Measurements from ENCODE around the gene MAP2K4. TPM values are rescaled to one million over a fixed set of nuclear protein-coding genes. Genes with fewer than 3 reads are reported as not detected.
"Not testable (repeated sequence)": the region's sequence is repeated elsewhere in the genome, so short reads cannot be mapped to it uniquely, and the experiment has no call there.

MAP2K4 gene
- total and polyA plus RNA-seq, 7 experiments from 2014 or later: 21.8 to 45.1 (median 32.4) TPM

GRCh38 chr17:12136243-12136642 is 115.6 kb downstream of the MAP2K4 start:
- Mint-ChIP-seq H3K4me3 (no peak overlapping the region), H3K36me3 (peaks cover 24 to 85% (median 81%) of the 10 kb centered on the region in 5 donors), H3K9me3 (peaks cover 0 to 27% (median 10%) of the 10 kb centered on the region in 11 donors), H3K27ac (no peak overlapping the region), H3K27me3 (no peaks in the 10 kb centered on the region), H3K4me1 (no peaks in the 10 kb centered on the region)
- Histone ChIP-seq H3K4me1 (ENCODE audit: control insufficient read depth in 2 of 2, insufficient read depth in 2 of 2, low read length in 2 of 2) (no peaks in the 10 kb centered on the region), H3K27ac (ENCODE audit: low read depth, low read length) (no peak overlapping the region), H3K36me3 (ENCODE audit: control insufficient read depth in 2 of 3, insufficient read depth in 3 of 3, low read length in 3 of 3) (peaks cover 0 to 62% (median 6%) of the 10 kb centered on the region in 3 experiments), H3K4me3 (ENCODE audit: low read length) (no peak overlapping the region), H3K27me3 (ENCODE audit: control insufficient read depth in 2 of 2, insufficient read depth in 2 of 2, low read length in 2 of 2) (no peaks in the 10 kb centered on the region), H3K9me3 (ENCODE audit: control insufficient read depth in 2 of 3, low read length in 3 of 3) (no peaks in the 10 kb centered on the region)
- ATAC-seq (no peak), DNase-seq (no peak)
- CTCF ChIA-PET: no interaction called here
- intact Hi-C loops (cut with micrococcal nuclease): no loop called here
- POLR2A ChIA-PET: interaction anchor here (0.8 kb wide), 1 partner anchor 44 kb away, joined by 3 read pairs; no protein-coding TSS in a partner anchor

GRCh38 chr17:12136646-12137045 is 116.0 kb downstream of the MAP2K4 start:
- intact Hi-C loops (cut with micrococcal nuclease): no loop called here
- no peaks in the 10 kb centered on the region for H3K4me1 Mint-ChIP-seq
- Histone ChIP-seq H3K27ac (ENCODE audit: low read depth, low read length) (no peak overlapping the region), H3K4me1 (ENCODE audit: control insufficient read depth in 2 of 2, insufficient read depth in 2 of 2, low read length in 2 of 2) (no peaks in the 10 kb centered on the region), H3K4me3 (ENCODE audit: low read length) (no peak overlapping the region), H3K9me3 (ENCODE audit: control insufficient read depth in 2 of 3, low read length in 3 of 3) (no peaks in the 10 kb centered on the region), H3K36me3 (ENCODE audit: control insufficient read depth in 2 of 3, insufficient read depth in 3 of 3, low read length in 3 of 3) (peaks cover 0 to 66% (median 6%) of the 10 kb centered on the region in 3 experiments), H3K27me3 (ENCODE audit: control insufficient read depth in 2 of 2, insufficient read depth in 2 of 2, low read length in 2 of 2) (no peaks in the 10 kb centered on the region)
- no peaks in the 10 kb centered on the region for H3K27me3 Mint-ChIP-seq
- ChIA-PET POLR2A (interaction anchor here (0.8 kb wide), 1 partner anchor 45 kb away, joined by 3 read pairs; no protein-coding TSS in a partner anchor), CTCF (no interaction called here)
- H3K36me3 Mint-ChIP-seq: peaks cover 28 to 85% (median 81%) of the 10 kb centered on the region in 5 donors
- DNase-seq: no peak
- H3K4me3 Mint-ChIP-seq: no peak overlapping the region
- no peak overlapping the region for H3K27ac Mint-ChIP-seq
- no peak for ATAC-seq
- peaks cover 0 to 27% (median 10%) of the 10 kb centered on the region in 11 donors for H3K9me3 Mint-ChIP-seq

- Histone ChIP-seq H3K9me3 (ENCODE audit: control insufficient read depth in 2 of 3, low read length in 3 of 3) (no peaks in the 10 kb centered on the region), H3K4me3 (ENCODE audit: low read length) (no peak overlapping the region), H3K36me3 (ENCODE audit: control insufficient read depth in 2 of 3, insufficient read depth in 3 of 3, low read length in 3 of 3) (peaks cover 0 to 66% (median 6%) of the 10 kb centered on the region in 3 experiments), H3K4me1 (ENCODE audit: control insufficient read depth in 2 of 2, insufficient read depth in 2 of 2, low read length in 2 of 2) (no peaks in the 10 kb centered on the region), H3K27me3 (ENCODE audit: control insufficient read depth in 2 of 2, insufficient read depth in 2 of 2, low read length in 2 of 2) (no peaks in the 10 kb centered on the region), H3K27ac (ENCODE audit: low read depth, low read length) (no peak overlapping the region)
- H3K4me1 Mint-ChIP-seq: no peaks in the 10 kb centered on the region
- DNase-seq: no peak
- POLR2A ChIA-PET: no interaction called here
- H3K4me3 Mint-ChIP-seq: no peak overlapping the region
- no peak for ATAC-seq
- intact Hi-C loops (cut with micrococcal nuclease): no loop called here
- H3K27ac Mint-ChIP-seq: no peak overlapping the region
- H3K36me3 Mint-ChIP-seq: peaks cover 34 to 85% (median 83%) of the 10 kb centered on the region in 5 donors
- no peaks in the 10 kb centered on the region for H3K27me3 Mint-ChIP-seq
- CTCF ChIA-PET: no interaction called here
- peaks cover 0 to 27% (median 10%) of the 10 kb centered on the region in 11 donors for H3K9me3 Mint-ChIP-seq
These were observed 117.2 kb downstream of the MAP2K4 start for GRCh38 chr17:12137859-12138258.

GRCh38 chr17:12140685-12141084 is 120.0 kb downstream of the MAP2K4 start:
- Mint-ChIP-seq H3K4me1 (no peaks in the 10 kb centered on the region), H3K27me3 (no peaks in the 10 kb centered on the region), H3K36me3 (peaks cover 44 to 91% (median 90%) of the 10 kb centered on the region in 5 donors), H3K4me3 (no peak overlapping the region), H3K9me3 (peaks cover 0 to 31% (median 10%) of the 10 kb centered on the region in 11 donors), H3K27ac (no peak overlapping the region)
- no peaks in the 10 kb centered on the region for H3K4me1 ChIP-seq (ENCODE audit: control insufficient read depth in 2 of 2, insufficient read depth in 2 of 2, low read length in 2 of 2)
- ChIA-PET CTCF (no interaction called here), POLR2A (interaction anchor here (0.6 kb wide), 1 partner anchor 192 kb away, joined by 3 read pairs; no protein-coding TSS in a partner anchor)
- peaks cover 0 to 52% (median 6%) of the 10 kb centered on the region in 3 experiments for H3K36me3 ChIP-seq (ENCODE audit: control insufficient read depth in 2 of 3, insufficient read depth in 3 of 3, low read length in 3 of 3)
- no peaks in the 10 kb centered on the region for H3K9me3 ChIP-seq (ENCODE audit: control insufficient read depth in 2 of 3, low read length in 3 of 3)
- intact Hi-C loops (cut with micrococcal nuclease): no loop called here
- H3K27me3 ChIP-seq (ENCODE audit: control insufficient read depth in 2 of 2, insufficient read depth in 2 of 2, low read length in 2 of 2): no peaks in the 10 kb centered on the region
- no peak overlapping the region for H3K27ac ChIP-seq (ENCODE audit: low read depth, low read length)
- H3K4me3 ChIP-seq (ENCODE audit: low read length): no peak overlapping the region
- no peak for DNase-seq
- ATAC-seq: no peak

GRCh38 chr17:12162187-12162586 is 141.5 kb downstream of the MAP2K4 start:
- H3K4me1 Mint-ChIP-seq; H3K36me3 ChIP-seq (ENCODE audit: control insufficient read depth in 2 of 3, insufficient read depth in 3 of 3, low read length in 3 of 3); POLR2A ChIA-PET; H3K4me3 ChIP-seq (ENCODE audit: low read length); DNase-seq; H3K27me3 ChIP-seq (ENCODE audit: control insufficient read depth in 2 of 2, insufficient read depth in 2 of 2, low read length in 2 of 2); ATAC-seq; CTCF ChIA-PET; H3K36me3 Mint-ChIP-seq; H3K4me3 Mint-ChIP-seq; H3K27ac Mint-ChIP-seq; intact Hi-C loops (cut with micrococcal nuclease); H3K9me3 ChIP-seq (ENCODE audit: control insufficient read depth in 2 of 3, low read length in 3 of 3); H3K4me1 ChIP-seq (ENCODE audit: control insufficient read depth in 2 of 2, insufficient read depth in 2 of 2, low read length in 2 of 2); H3K27ac ChIP-seq (ENCODE audit: low read depth, low read length): not testable (repeated sequence)
- Mint-ChIP-seq H3K9me3 (peaks cover 7 to 47% (median 19%) of the 10 kb centered on the region in 11 donors), H3K27me3 (peaks cover 0 to 12% (median 6%) of the 10 kb centered on the region in 5 donors)

- Histone ChIP-seq H3K4me1 (ENCODE audit: control insufficient read depth in 2 of 2, insufficient read depth in 2 of 2, low read length in 2 of 2) (no peaks in the 10 kb centered on the region), H3K36me3 (ENCODE audit: control insufficient read depth in 2 of 3, insufficient read depth in 3 of 3, low read length in 3 of 3) (no peaks in the 10 kb centered on the region), H3K4me3 (ENCODE audit: low read length) (no peak overlapping the region), H3K9me3 (ENCODE audit: control insufficient read depth in 2 of 3, low read length in 3 of 3) (no peaks in the 10 kb centered on the region), H3K27ac (ENCODE audit: low read depth, low read length) (no peak overlapping the region), H3K27me3 (ENCODE audit: control insufficient read depth in 2 of 2, insufficient read depth in 2 of 2, low read length in 2 of 2) (no peaks in the 10 kb centered on the region)
- H3K36me3 Mint-ChIP-seq: peaks cover 0 to 6% (median 0%) of the 10 kb centered on the region in 5 donors
- peaks cover 0 to 12% (median 6%) of the 10 kb centered on the region in 5 donors for H3K27me3 Mint-ChIP-seq
- peaks cover 0 to 1% (median 0%) of the 10 kb centered on the region in 7 donors for H3K4me1 Mint-ChIP-seq
- DNase-seq (no peak), ATAC-seq (no peak)
- ChIA-PET CTCF (no interaction called here), POLR2A (no interaction called here)
- no peak overlapping the region for H3K4me3 Mint-ChIP-seq
- intact Hi-C loops (cut with micrococcal nuclease): no loop called here
- no peak overlapping the region for H3K27ac Mint-ChIP-seq
- peaks cover 4 to 35% (median 14%) of the 10 kb centered on the region in 11 donors for H3K9me3 Mint-ChIP-seq
These were observed 143.4 kb downstream of the MAP2K4 start for GRCh38 chr17:12164085-12164484.

- ATAC-seq: no peak
- no peaks in the 10 kb centered on the region for H3K36me3 Mint-ChIP-seq
- H3K27me3 ChIP-seq (ENCODE audit: control insufficient read depth in 2 of 2, insufficient read depth in 2 of 2, low read length in 2 of 2): no peaks in the 10 kb centered on the region
- H3K4me1 ChIP-seq (ENCODE audit: control insufficient read depth in 2 of 2, insufficient read depth in 2 of 2, low read length in 2 of 2): no peaks in the 10 kb centered on the region
- ChIA-PET POLR2A (no interaction called here), CTCF (no interaction called here)
- no peak overlapping the region for H3K4me3 ChIP-seq (ENCODE audit: low read length)
- H3K27ac Mint-ChIP-seq: no peak overlapping the region
- no peaks in the 10 kb centered on the region for H3K36me3 ChIP-seq (ENCODE audit: control insufficient read depth in 2 of 3, insufficient read depth in 3 of 3, low read length in 3 of 3)
- no peaks in the 10 kb centered on the region for H3K4me1 Mint-ChIP-seq
- no peak for DNase-seq
- H3K27me3 Mint-ChIP-seq: peaks cover 0 to 10% (median 5%) of the 10 kb centered on the region in 5 donors
- H3K9me3 ChIP-seq (ENCODE audit: control insufficient read depth in 2 of 3, low read length in 3 of 3): no peaks in the 10 kb centered on the region
- no peak overlapping the region for H3K4me3 Mint-ChIP-seq
- peaks cover 0 to 1% (median 0%) of the 10 kb centered on the region in 11 donors for H3K9me3 Mint-ChIP-seq
- no peak overlapping the region for H3K27ac ChIP-seq (ENCODE audit: low read depth, low read length)
- intact Hi-C loops (cut with micrococcal nuclease): no loop called here
These were observed 158.1 kb downstream of the MAP2K4 start for GRCh38 chr17:12178644-12179330.
